ENCODE results near the gene FOXN3. TPM values are rescaled to one million over a fixed set of nuclear protein-coding genes. Genes with fewer than 3 reads are reported as not detected.

FOXN3 gene
- total and polyA plus RNA-seq, 2 experiments from 2014 or later, result 98.9 to 167 TPM

GRCh38 chr14:89406361-89406760 lies 10.7 kb downstream of the FOXN3 start:
- ATAC-seq, result no peak
- H3K4me3 Mint-ChIP-seq, result no peak overlapping the region
- Histone ChIP-seq H2AFZ (no peak overlapping the region), H3K36me3 (ENCODE audit: insufficient read depth) (peaks cover 19% of the 10 kb centered on the region; the same call in 1 of the 2 replicates), H3K27ac (ENCODE audit: low read depth) (no peak overlapping the region), H3K27me3 (ENCODE audit: insufficient read depth) (no peaks in the 10 kb centered on the region), H3K4me3 (no peak overlapping the region), H3K9me2 (ENCODE audit: insufficient read depth) (no peaks in the 10 kb centered on the region; the same call in 1 of the 2 replicates), H3K79me2 (replicated peaks; ENCODE audit: insufficient read depth) (peaks cover 100% of the 10 kb centered on the region), H3F3A (replicated peaks; ENCODE audit: low read depth) (peaks cover 17% of the 10 kb centered on the region; the same call in 1 of the 2 replicates), H3K4me1 (ENCODE audit: insufficient read depth) (peaks cover 79% of the 10 kb centered on the region), H4K20me1 (replicated peaks; ENCODE audit: insufficient read depth) (peaks cover 82% of the 10 kb centered on the region), H3K4me2 (no peak overlapping the region)
- H3K27ac Mint-ChIP-seq, result no peak overlapping the region
- H3K36me3 Mint-ChIP-seq (ENCODE audit: low read depth), result peaks cover 82% of the 10 kb centered on the region
- peaks cover 10% of the 10 kb centered on the region for H3K9me3 Mint-ChIP-seq
- no peak for DNase-seq (ENCODE audit: low spot score)
- H3K27me3 Mint-ChIP-seq (ENCODE audit: insufficient read depth, low read depth, poor library complexity), result peaks cover 3% of the 10 kb centered on the region
- TF ChIP-seq EZH2phosphoT487 (IDR thresholded peaks at IDR 0.05; ENCODE audit: unreplicated experiment) (no peak), EZH2 (IDR thresholded peaks at IDR 0.05; ENCODE audit: low read depth, unreplicated experiment) (no peak), ZNF462 (CRISPR knock-in tag; IDR thresholded peaks at IDR 0.05) (no peak), ZNF331 (CRISPR knock-in tag; IDR thresholded peaks at IDR 0.05; ENCODE audit: low read depth) (no peak), STAT1 (IDR thresholded peaks at IDR 0.05; ENCODE audit: unreplicated experiment) (no peak), CTCF (conservative IDR thresholded peaks at IDR 0.05; ENCODE audit: low read depth in 2 of 2) (no peak)
- H3K4me1 Mint-ChIP-seq, result peaks cover 71% of the 10 kb centered on the region

Data from GM23338 (cell line).